Measurements from ENCODE around the gene CCDC183.

CCDC183 gene

GRCh38 chr9:136850866-136851775 lies 55.0 kb downstream of the CCDC183 start:
- DNase-seq = no peak

GRCh38 chr9:136851941-136852663 lies 56.0 kb downstream of the CCDC183 start, which contains the start of gene MAMDC4:
MAMDC4 (plus strand) TSS chr9:136852346; CDS start chr9:136852417, 71 bp downstream.
- no peak for DNase-seq

- no peak for DNase-seq
Observed at GRCh38 chr9:136852664-136853595, 56.8 kb downstream of the CCDC183 start.

GRCh38 chr9:136853596-136854112 lies 57.5 kb downstream of the CCDC183 start:
- no peak for DNase-seq

GRCh38 chr9:136854113-136854841 lies 58.1 kb downstream of the CCDC183 start:
- DNase-seq = no peak

- no peak for DNase-seq
Observed at GRCh38 chr9:136854842-136855460, 58.8 kb downstream of the CCDC183 start.

GRCh38 chr9:136855461-136856078 lies 59.4 kb downstream of the CCDC183 start:
- DNase-seq = no peak

GRCh38 chr9:136856079-136856476 lies 59.9 kb downstream of the CCDC183 start:
- DNase-seq = no peak

GRCh38 chr9:136856541-136857141 lies 60.5 kb downstream of the CCDC183 start:
- no peak for DNase-seq

GRCh38 chr9:136857166-136857565 lies 61.0 kb downstream of the CCDC183 start:
- DNase-seq = no peak
